SK-N-SH (cell line): Measurements from ENCODE around the gene ISG20.

Experiments
- EP300 ChIP-seq, 2 experiments: IDR thresholded peaks; 2 replicates each; pipeline versions ENCODE4 v1.4.0 to v1.6.1; 2012; ENCODE audit warnings: borderline replicate concordance in 1 of 2, low read depth in 1 of 2, low read length in 1 of 2
- EZH2phosphoT487 ChIP-seq: fragments of 200-600 bp; sonication (generic); IDR thresholded peaks from 2 replicates; pipeline ENCODE4 v1.6.1; 2017; ENCODE audit warnings: low read depth, mixed run types, mild to moderate bottlenecking, antibody characterized with exemption, moderate library complexity, borderline replicate concordance
- GABPA ChIP-seq: IDR thresholded peaks from 2 replicates; pipeline ENCODE4 v1.4.0; 2012; ENCODE audit warnings: low read depth, mild to moderate bottlenecking
- RFX5 ChIP-seq: IDR thresholded peaks from 2 replicates; pipeline ENCODE4 v1.6.1; 2012; ENCODE audit warnings: mild to moderate bottlenecking, improper control_type of control experiment, low read length
- SMC3 ChIP-seq: IDR thresholded peaks from 2 replicates; pipeline ENCODE4 v1.6.1; 2012; ENCODE audit warnings: low read depth, low read length, improper control_type of control experiment
- TF ChIP-seq, protein P1 (sequence below): IDR thresholded peaks from 2 replicates; pipeline ENCODE4 v1.4.0; 2012; ENCODE audit warnings: low read depth
- TF ChIP-seq, protein P2 (sequence below): fragments of 200-600 bp; sonication (generic); IDR thresholded peaks from 2 replicates; pipeline ENCODE4 v1.6.1; 2017; ENCODE audit warnings: antibody characterized with exemption, mild to moderate bottlenecking, moderate library complexity
- TF ChIP-seq, protein P3 (sequence below): IDR thresholded peaks from 2 replicates; pipeline ENCODE4 v1.6.1; 2012; ENCODE audit warnings: mild to moderate bottlenecking, low read depth, low read length, moderate library complexity
- TF ChIP-seq, protein P4 (sequence below): IDR thresholded peaks from 2 replicates; pipeline ENCODE4 v1.4.0; 2012; ENCODE audit warnings: low read depth, borderline replicate concordance

DNA sequence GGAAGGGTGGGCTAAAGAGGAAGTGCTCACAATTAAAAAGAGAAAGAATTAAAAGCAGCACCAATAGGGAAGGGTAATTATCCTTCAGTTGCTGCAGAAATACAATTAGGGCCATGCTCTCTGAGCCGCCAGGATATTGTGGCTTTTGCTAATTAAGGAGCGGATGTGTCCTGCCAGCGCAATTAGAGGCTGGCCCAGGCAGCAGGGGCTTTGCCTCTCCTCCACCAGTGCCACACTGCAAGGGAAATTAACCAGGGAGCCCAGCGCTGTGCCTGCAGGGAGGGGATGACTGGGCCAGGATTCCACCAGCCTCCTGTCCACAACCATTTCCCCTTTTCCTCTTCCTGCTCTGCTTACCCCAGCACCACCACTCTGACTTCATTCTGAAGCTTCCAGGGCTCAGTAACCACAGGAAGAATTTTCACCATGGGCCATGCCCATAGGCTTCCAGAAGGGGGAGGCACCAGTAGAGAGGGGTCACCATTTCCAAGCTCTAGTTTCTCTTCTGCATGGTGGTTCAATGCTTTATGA lies 28.1 kb upstream of the ISG20 start:
- TF ChIP-seq, protein P1, sequence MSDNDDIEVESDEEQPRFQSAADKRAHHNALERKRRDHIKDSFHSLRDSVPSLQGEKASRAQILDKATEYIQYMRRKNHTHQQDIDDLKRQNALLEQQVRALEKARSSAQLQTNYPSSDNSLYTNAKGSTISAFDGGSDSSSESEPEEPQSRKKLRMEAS, result no peak
- TF ChIP-seq EZH2phosphoT487, result no peak
- TF ChIP-seq, protein P2, sequence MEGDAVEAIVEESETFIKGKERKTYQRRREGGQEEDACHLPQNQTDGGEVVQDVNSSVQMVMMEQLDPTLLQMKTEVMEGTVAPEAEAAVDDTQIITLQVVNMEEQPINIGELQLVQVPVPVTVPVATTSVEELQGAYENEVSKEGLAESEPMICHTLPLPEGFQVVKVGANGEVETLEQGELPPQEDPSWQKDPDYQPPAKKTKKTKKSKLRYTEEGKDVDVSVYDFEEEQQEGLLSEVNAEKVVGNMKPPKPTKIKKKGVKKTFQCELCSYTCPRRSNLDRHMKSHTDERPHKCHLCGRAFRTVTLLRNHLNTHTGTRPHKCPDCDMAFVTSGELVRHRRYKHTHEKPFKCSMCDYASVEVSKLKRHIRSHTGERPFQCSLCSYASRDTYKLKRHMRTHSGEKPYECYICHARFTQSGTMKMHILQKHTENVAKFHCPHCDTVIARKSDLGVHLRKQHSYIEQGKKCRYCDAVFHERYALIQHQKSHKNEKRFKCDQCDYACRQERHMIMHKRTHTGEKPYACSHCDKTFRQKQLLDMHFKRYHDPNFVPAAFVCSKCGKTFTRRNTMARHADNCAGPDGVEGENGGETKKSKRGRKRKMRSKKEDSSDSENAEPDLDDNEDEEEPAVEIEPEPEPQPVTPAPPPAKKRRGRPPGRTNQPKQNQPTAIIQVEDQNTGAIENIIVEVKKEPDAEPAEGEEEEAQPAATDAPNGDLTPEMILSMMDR, result no peak
- TF ChIP-seq RFX5, result no peak
- TF ChIP-seq, protein P3, sequence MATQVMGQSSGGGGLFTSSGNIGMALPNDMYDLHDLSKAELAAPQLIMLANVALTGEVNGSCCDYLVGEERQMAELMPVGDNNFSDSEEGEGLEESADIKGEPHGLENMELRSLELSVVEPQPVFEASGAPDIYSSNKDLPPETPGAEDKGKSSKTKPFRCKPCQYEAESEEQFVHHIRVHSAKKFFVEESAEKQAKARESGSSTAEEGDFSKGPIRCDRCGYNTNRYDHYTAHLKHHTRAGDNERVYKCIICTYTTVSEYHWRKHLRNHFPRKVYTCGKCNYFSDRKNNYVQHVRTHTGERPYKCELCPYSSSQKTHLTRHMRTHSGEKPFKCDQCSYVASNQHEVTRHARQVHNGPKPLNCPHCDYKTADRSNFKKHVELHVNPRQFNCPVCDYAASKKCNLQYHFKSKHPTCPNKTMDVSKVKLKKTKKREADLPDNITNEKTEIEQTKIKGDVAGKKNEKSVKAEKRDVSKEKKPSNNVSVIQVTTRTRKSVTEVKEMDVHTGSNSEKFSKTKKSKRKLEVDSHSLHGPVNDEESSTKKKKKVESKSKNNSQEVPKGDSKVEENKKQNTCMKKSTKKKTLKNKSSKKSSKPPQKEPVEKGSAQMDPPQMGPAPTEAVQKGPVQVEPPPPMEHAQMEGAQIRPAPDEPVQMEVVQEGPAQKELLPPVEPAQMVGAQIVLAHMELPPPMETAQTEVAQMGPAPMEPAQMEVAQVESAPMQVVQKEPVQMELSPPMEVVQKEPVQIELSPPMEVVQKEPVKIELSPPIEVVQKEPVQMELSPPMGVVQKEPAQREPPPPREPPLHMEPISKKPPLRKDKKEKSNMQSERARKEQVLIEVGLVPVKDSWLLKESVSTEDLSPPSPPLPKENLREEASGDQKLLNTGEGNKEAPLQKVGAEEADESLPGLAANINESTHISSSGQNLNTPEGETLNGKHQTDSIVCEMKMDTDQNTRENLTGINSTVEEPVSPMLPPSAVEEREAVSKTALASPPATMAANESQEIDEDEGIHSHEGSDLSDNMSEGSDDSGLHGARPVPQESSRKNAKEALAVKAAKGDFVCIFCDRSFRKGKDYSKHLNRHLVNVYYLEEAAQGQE, result no peak
- no peak for TF ChIP-seq SMC3
- TF ChIP-seq, protein P4, sequence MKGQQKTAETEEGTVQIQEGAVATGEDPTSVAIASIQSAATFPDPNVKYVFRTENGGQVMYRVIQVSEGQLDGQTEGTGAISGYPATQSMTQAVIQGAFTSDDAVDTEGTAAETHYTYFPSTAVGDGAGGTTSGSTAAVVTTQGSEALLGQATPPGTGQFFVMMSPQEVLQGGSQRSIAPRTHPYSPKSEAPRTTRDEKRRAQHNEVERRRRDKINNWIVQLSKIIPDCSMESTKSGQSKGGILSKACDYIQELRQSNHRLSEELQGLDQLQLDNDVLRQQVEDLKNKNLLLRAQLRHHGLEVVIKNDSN, result no peak
- TF ChIP-seq GABPA, result no peak
- TF ChIP-seq EP300 (IDR thresholded peaks at IDR 0.05; ENCODE audit: borderline replicate concordance in 1 of 2, low read depth in 1 of 2, low read length in 1 of 2), result no peak
